HG02870 (cell line): ENCODE results near the gene CDH3.

Experiments used
- ATAC-seq: cut with Tn5 transposase; IDR thresholded peaks from one replicate; pipeline ENCODE4 v1.9.1; 2021; ENCODE audit warnings: mild to moderate bottlenecking, moderate library complexity; ENCODE audit not compliant: unreplicated experiment

The CDH3 gene

DNA sequence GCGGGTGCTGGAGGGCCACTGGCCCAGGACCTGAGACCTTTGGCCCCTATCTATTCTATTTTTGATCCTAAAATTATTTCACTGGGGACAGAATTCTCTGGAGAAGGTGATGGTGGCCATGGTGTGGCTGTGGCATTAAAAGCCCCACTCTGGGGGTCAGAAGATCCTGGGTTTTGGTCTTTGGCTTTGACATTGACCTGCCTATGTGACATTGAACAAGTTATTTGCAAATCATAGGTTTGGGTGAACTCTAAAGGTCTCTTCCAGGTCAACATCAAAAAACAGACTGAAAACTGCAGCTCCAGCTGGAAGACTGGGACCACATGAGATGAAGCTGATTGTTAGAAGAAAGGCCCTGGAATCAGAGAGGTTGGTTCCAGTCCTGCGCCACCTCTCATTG is 89.7 kb downstream of the CDH3 start:
- no peak for ATAC-seq

DNA sequence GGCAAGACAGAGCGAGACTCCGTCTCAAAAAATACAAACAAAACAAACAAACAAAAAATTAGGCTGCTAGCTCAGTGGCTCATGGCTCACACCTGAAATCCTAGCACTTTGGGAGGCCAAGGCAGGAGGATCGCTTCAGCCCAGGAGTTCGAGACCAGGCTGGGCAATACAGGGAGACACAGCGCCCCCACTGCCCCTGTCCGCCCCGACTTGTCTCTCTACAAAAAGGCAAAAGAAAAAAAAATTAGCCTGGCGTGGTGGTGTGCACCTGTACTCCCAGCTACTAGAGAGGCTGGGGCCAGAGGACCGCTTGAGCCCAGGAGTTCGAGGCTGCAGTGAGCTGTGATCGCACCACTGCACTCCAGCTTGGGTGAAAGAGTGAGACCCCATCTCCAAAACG is 91.5 kb downstream of the CDH3 start:
- no peak for ATAC-seq

DNA sequence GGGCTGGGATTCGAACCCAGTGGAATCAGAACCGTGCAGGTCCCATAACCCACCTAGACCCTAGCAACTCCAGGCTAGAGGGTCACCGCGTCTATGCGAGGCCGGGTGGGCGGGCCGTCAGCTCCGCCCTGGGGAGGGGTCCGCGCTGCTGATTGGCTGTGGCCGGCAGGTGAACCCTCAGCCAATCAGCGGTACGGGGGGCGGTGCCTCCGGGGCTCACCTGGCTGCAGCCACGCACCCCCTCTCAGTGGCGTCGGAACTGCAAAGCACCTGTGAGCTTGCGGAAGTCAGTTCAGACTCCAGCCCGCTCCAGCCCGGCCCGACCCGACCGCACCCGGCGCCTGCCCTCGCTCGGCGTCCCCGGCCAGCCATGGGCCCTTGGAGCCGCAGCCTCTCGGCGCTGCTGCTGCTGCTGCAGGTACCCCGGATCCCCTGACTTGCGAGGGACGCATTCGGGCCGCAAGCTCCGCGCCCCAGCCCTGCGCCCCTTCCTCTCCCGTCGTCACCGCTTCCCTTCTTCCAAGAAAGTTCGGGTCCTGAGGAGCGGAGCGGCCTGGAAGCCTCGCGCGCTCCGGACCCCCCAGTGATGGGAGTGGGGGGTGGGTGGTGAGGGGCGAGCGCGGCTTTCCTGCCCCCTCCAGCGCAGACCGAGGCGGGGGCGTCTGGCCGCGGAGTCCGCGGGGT is 92.1 kb downstream of the CDH3 start, which contains the start of gene CDH1:
Gene CDH1, plus strand, starts transcription at position 247 of the 684 bp plus-strand sequence. Its CDS starts 124 bp downstream, at position 371.
- no peak for ATAC-seq

DNA sequence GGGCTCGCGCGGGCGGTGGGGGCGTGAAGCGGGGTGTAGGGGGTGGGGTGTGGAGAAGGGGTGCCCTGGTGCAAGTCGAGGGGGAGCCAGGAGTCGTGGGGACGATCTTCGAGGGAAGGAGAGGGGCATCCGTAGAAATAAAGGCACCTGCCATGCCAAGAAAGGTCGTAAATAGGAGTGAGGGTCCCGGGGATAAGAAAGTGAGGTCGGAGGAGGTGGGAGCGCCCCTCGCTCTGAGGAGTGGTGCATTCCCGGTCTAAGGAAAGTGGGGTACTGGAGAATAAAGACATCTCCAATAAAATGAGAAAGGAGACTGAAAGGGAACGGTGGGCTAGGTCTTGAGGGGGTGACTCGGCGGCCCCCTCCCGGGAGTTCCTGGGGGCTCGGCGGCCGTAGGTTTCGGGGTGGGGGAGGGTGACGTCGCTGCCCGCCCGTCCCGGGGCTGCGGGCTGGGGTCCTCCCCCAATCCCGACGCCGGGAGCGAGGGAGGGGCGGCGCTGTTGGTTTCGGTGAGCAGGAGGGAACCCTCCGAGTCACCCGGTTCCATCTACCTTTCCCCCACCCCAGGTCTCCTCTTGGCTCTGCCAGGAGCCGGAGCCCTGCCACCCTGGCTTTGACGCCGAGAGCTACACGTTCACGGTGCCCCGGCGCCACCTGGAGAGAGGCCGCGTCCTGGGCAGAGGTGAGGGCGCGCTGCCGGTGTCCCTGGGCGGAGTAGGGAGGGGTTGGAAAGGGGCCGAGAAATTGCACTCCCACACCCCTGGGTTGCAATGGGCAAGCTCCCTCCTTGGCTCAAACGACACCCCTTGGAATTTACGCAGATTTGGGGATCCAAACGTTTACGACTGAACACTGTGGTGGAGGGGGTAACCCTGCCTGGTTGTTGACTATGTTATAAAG is 92.9 kb downstream of the CDH3 start:
- ATAC-seq: no peak

DNA sequence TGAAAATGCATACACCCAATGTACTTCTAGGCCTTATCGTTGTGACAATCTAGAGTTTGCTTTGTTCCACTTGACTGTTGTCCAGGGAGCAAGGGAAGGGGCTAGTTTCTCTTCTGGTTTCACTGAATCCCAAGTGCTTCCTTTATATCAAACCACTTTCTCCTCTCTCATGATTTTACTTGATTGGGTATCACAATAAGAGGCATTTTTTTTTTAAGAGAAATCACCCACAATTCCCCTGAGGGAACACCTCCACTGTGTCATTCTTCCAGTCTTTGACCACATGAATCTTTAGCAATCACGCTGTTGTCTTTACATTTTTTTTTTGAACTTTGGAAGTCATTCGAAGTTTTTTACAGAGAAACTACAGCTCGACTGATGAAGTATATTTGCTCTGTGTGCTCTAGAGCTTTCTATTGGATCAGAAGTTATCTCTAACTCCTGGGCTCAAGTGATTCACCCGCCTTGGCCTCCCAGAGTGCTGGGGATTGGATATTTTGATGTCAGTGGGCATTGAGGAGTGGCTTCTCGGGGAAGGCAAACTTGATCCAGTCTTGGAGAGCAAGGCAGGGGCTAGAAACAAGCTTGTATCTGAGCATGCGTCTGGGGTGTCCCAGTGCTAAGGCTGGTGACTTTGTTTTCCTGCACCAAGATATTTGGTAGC is 95.0 kb downstream of the CDH3 start:
- no peak for ATAC-seq

DNA sequence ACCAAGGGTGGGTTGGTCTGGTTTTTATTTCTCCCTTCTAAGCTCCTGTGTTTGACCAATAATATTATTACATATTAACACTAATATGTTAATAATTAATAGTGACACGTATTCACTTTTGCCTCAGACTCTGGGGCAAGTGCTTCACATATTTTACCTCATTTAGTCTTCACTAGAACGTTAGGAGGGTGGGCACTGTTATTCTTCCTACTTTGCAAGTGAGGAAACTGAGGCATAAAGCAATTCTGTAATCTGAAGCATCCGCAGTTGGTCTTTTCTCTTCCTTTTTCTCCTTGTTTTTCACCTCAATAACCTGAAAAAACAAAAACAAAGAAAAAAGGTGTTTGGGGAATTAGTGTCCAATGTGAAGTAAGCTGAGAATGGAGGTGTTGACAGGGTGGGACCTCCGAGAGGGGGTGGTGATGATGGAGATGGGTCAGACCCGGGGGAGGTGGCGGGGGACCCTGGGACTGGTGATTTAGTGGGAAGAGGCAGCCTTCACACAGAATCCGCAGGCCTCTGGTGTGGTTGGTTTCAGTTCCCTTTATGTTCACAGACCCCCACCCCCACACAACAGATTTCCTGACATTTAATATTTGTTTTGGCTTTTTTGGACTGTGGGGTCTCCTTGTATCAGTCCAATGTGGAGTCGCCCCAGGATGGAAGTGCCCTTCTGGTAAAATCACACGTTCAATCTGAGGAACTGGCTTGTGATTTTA is 95.7 kb downstream of the CDH3 start:
- ATAC-seq: no peak

DNA sequence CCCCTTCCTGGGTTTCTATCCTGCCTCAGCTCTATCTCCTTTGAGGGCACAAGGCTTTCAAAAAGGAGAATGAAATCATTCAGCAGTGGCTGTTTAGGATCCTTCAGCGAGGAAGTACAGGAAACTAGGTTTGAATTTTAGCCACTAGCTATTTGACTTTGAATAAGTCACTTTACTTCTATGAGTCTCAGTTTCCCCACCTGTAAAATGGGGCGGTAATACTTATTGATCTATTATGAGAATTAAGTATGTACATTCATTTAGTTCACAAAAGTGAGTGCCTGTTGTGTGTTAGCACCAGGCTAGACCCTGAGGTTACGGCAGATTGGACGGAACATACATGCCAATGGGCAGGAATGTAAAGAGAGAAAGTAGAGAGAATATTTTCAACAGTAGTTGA is 98.6 kb downstream of the CDH3 start:
- ATAC-seq: no peak

DNA sequence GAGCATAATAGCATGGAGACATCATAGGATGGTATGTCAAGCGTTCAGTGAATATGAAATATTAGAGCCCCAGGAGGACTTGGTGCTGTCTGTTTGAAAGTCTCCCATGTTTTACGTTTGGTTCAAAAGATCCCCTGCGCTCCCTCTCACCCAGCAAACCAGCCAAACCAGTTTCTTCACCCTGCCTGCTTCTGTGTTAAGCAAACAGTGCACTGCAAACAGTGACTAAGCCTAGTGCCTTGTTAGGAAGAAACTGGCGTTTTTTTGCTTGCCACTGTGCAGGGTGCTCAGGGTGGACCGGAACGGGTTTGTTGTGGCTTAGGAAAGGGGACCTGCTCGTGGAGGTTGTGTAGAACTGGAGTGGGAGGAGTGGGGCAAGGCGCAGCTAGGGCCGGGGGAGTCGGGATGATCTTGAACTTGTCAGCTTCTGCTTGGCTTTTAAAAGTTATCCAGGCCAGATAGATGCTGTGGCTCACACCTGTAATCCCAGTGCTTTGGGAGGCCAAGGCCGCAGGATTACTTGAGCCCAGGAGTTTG is 99.7 kb downstream of the CDH3 start:
- ATAC-seq: no peak

DNA sequence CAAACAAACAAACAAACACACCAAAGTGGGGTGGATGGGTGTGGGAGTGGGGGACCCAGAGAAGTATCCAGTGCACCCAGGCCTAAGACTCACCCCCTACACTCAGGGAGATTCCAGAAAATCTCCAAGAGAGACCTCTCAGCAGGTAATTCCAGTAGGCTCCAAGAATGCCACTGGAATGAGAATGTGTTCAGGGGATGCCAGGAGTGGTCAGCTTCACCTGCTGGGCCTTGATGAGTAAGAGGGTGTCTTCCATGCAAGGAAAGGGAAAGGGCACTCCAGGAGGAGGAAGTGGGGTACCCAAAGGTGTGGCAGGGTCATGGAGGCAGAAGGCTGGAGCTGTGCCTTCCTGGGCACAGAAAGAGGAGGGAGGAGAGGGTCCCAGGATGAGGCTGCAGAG is 101.8 kb downstream of the CDH3 start:
- ATAC-seq: no peak

DNA sequence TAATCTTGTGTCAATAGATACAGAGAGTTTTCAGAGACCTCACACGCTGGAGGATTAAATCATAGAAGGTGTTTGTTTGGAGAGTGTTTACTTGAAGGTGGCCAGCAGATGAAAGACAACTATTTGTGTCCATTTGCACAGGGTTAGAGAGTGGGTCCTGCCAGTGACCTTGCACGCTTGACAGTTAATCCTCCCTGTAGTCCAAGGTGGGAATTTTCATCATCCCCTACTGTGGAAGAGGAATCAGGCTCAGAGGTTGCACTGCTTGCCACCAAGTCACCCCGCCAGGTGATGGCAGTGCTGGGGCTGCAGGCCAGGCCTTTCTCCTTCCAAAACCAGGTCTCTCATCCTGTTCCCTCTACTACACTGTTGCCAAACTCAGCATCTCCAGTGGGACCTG is 104.3 kb downstream of the CDH3 start:
- no peak for ATAC-seq
